Measurements from ENCODE around the gene GRIN2C.

Gene GRIN2C

DNA sequence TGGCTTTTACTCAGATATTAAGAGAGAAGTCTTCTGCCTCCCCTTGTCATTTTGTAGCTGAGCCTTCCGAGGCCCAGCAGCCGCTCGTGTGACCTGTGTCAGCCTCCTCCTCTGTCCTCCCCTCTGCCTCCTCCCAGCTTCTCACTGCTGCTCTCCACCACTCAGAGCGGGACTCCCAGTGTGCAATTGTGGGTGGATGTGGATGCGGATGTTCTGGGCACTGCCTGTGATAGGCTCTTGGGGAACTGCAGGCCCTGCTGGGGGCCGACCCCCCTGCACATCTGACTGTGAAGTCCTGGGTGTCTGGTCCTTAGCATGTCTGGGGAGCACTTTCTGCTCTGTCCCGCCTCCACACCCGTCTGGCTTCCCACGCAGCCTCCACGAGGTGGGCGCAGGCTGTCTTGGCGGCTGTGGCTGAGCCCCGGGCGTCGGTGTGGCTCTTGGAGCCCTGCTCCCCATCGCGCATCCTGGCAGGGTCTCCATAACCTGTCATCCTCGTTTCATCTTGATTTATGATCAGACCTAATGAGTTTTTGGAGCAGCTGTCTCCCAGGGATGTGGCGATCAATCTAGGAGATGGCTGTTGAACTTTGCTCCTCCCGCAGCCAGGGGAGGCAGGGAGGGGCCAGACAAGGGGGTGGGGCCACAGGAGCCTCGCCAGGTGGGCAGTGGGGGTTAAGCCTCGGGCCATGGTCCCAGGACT lies 28.1 kb downstream of the GRIN2C start:
- TF ChIP-seq, protein P1, sequence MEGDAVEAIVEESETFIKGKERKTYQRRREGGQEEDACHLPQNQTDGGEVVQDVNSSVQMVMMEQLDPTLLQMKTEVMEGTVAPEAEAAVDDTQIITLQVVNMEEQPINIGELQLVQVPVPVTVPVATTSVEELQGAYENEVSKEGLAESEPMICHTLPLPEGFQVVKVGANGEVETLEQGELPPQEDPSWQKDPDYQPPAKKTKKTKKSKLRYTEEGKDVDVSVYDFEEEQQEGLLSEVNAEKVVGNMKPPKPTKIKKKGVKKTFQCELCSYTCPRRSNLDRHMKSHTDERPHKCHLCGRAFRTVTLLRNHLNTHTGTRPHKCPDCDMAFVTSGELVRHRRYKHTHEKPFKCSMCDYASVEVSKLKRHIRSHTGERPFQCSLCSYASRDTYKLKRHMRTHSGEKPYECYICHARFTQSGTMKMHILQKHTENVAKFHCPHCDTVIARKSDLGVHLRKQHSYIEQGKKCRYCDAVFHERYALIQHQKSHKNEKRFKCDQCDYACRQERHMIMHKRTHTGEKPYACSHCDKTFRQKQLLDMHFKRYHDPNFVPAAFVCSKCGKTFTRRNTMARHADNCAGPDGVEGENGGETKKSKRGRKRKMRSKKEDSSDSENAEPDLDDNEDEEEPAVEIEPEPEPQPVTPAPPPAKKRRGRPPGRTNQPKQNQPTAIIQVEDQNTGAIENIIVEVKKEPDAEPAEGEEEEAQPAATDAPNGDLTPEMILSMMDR (conservative IDR thresholded peaks at IDR 0.05): no peak
- TF ChIP-seq ZFX (IDR thresholded peaks at IDR 0.05): no peak
- no peak overlapping the region for H3K27ac ChIP-seq

DNA sequence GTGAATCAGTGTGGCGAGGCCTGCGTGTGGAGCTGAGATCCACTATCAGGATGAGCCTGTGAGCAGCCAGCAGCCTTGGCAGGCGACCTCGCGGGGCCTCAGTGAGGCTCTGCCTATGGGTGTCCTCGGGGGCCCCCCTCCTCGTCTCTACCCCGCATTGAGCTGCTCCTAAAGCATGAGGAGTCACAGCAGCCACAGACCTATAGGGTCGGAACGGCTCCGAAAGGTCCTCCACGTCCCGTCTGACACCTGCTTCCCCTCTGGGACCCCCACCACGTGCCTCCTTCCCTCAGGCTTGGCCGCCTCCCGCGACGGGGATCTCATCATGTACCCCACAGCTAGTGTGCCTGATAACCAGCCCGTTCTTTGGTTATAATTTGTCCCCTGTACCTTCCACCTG lies 28.8 kb downstream of the GRIN2C start:
- TF ChIP-seq ZFX (IDR thresholded peaks at IDR 0.05): no peak
- TF ChIP-seq, protein P1 (conservative IDR thresholded peaks at IDR 0.05): no peak
- no peak overlapping the region for H3K27ac ChIP-seq

DNA sequence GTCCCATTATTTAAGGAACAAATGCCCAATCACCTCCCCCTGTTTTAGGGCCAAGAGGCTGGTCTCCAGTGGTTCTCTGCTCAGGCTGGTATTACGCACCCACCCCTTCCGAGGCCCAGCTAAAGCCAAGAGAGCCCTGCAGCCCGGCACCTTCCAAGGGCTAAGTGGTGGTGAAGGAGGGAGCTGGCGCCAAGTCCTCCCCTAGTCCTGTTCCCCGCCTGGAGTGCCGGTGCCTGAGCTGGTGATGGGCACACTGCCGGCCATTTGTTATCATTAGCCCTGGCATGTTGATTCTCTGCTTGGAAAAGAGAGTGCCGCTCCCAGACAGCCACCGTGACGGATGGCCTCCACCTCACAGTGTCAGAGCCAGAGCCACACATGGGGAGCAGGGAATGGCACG lies 31.9 kb downstream of the GRIN2C start:
- TF ChIP-seq ZFX (IDR thresholded peaks at IDR 0.05): no peak
- TF ChIP-seq, protein P1 (conservative IDR thresholded peaks at IDR 0.05): no peak
- no peak overlapping the region for H3K27ac ChIP-seq

DNA sequence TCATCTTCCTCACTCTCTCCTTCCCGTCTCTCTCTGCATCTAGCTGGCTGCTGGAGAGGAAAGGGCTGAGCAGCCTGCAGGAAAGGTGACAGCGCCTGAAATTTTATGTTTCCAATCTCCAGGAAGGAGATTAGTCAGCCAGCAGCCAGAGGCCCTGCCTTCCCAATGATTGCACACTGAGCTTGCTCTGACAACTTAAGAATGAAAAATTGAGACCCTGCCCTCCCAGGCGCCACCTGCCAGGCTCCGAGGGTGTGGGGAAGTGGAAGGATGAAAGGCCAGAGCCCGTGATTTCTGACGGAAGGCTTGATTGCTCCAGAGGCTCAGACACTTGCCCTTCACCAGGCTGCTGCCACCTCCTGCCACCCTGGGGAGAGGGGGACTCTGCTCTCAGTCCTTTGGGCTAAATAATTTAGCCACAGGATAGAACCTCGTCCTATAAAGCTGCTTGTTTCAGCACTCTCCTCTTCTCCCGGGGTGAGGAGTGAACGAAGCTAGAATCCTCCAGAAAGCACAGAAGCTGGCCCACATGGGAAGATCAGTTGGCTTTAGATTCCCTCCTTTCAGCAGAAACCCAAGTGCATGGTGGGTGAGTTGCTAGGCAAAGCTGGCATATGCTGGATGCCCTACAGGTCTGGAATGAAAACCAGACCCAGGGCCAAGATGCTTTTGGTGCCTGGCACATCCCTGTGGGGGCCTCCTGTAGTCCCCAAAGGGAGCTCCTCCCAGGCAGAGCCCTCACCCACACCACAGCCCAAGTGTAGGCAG lies 33.5 kb downstream of the GRIN2C start:
- no peak overlapping the region for H3K27ac ChIP-seq
- TF ChIP-seq, protein P1 (conservative IDR thresholded peaks at IDR 0.05): no peak
- TF ChIP-seq ZFX (IDR thresholded peaks at IDR 0.05): no peak

DNA sequence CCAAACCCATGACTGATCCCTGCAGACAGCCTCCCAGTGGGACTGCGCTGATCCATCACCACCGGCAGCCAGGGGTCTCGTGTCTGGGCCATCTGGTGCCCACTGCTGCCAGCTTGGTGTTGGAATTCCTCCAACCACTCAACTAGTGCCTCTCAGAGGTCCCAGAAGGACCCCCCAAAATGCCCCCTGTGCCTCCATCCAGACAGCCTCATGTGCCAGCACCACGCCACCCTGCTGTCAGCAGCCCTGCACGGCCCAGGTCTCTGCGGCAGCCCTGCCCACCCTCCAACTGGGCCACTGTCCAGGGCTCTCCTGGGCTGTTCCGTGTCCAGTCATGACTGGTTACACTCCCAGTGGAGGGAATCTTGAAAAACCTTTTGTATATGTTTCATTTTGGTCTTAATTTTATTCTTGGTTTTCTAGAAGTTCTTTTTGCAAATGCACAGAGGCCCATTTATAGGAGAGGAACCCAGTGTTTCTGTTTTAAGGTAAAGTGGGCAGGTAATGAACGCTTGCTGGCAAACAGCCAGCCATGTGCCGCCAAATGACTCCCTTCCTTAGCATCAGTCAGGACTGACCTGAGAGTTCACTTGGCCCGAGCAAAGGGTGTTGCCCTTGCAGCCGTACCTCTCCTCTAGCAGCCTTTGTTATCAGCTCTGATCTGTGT lies 34.6 kb downstream of the GRIN2C start:
- TF ChIP-seq ZFX (IDR thresholded peaks at IDR 0.05): no peak
- TF ChIP-seq, protein P1 (conservative IDR thresholded peaks at IDR 0.05): no peak

DNA sequence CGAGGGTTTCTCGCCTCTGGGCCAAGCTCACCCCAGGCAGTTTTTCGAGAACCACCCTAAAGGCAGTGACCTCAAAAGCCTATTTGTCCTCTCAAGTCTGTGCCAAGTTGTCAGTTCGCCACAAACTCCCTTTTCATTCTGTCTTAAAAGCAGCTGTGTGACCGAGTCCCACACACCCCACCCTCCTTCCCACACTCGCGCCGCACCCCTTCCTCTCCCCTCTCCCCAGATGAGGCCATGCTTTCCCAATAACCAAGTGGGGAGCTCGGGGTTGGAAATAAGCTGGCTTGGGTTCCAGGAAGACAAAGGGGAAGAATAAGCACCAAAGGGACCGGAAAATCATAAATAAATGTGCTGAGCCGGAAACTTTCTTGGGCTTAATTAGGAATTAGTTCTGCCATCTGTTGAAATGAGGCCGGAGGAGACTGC lies 36.7 kb downstream of the GRIN2C start:
- H3K27ac ChIP-seq: no peak overlapping the region
- no peak for TF ChIP-seq ZFX (IDR thresholded peaks at IDR 0.05)
- TF ChIP-seq, protein P1 (conservative IDR thresholded peaks at IDR 0.05): no peak

More for the DNA sequence above, 34.6 kb downstream of the GRIN2C start:
- no peak overlapping the region for H3K27ac ChIP-seq

All from C4-2B (cell line).